Left lung (tissue), 10 donors: Measurements from ENCODE around the gene WNT4. TPM values are rescaled to one million over a fixed set of nuclear protein-coding genes. Genes with fewer than 3 reads are reported as not detected.
"Not testable (repeated sequence)": the region's sequence is repeated elsewhere in the genome, so short reads cannot be mapped to it uniquely, and the experiment has no call there.

Source experiments
- ATAC-seq: fragments of 200-7000 bp; cut with Tn5 transposase; one replicate; pipeline ENCODE4 v1.9.1; 2020; ENCODE audit warnings: moderate library complexity
- DNase-seq, 4 donors: peaks; one replicate each; pipeline ENCODE4 v3.0.0-alpha.2; 2013 to 2020
- H3K27ac ChIP-seq, 2 donors: fragments of 200-600 bp; sonication (generic) in 1 of 2; one replicate each; pipeline versions ENCODE4 v1.5.0 to v1.8.0; 2020 to 2021
- H3K27me3 ChIP-seq, 2 donors: fragments of 200-600 bp; sonication (generic) in 1 of 2; one replicate each; pipeline versions ENCODE4 v1.5.0 to v1.8.0; 2020 to 2021
- H3K36me3 ChIP-seq, 2 donors: fragments of 200-600 bp; sonication (generic) in 1 of 2; one replicate each; pipeline versions ENCODE4 v1.5.0 to v1.8.0; 2020 to 2021
- H3K4me1 ChIP-seq, 2 donors: fragments of 200-600 bp; one replicate each; pipeline ENCODE4 v1.8.0; 2021
- H3K4me3 ChIP-seq, 2 donors: fragments of 200-600 bp; sonication (generic) in 1 of 2; one replicate each; pipeline versions ENCODE4 v1.5.0 to v1.8.0; 2020 to 2021; ENCODE audit warnings: mild to moderate bottlenecking in 1 of 2
- H3K9me3 ChIP-seq, 2 donors: fragments of 200-600 bp; sonication (generic) in 1 of 2; one replicate each; pipeline versions ENCODE4 v1.5.0 to v1.8.0; 2020 to 2021
- CTCF ChIP-seq, 2 donors: fragments of 200-600 bp; sonication (generic) in 1 of 2; IDR thresholded peaks; one replicate each; pipeline versions ENCODE4 v1.5.0 to v1.8.0; 2021; ENCODE audit warnings: antibody characterized with exemption in 2 of 2
- intact Hi-C, 2 donors: fragments of 100-400 bp; cut with DNase I; formaldehyde crosslinking; loops; one replicate each; pipeline versions ENCODE4 v1.11.2 to v1.14.2; 2022
- polyA plus RNA-seq, 6 donors: library from polyadenylated mRNA; unstranded; fragments of 120-200 nt; gene quantifications; one replicate each; pipeline ENCODE4 v1.2.1, GENCODE V29; 2013; ENCODE audit not compliant: insufficient read length in 6 of 6
- total RNA-seq, 2 donors: library from RNA; stranded (reverse); fragmentation: NEBNext Ultra II Directional; extraction: Animal tissue kit (Norgen Biotek cat#: 25700); gene quantifications; one replicate each; pipeline ENCODE4 v1.2.1, GENCODE V29; 2021
- donor health status: DM: no; HTN: yes; CAD: no.
- donor health status: DM: no; HTN: no; CAD: no.

Gene WNT4
- total and polyA plus RNA-seq, 8 donors, result 1.8 to 4.0 (median 2.8) TPM

- no peak overlapping the region for H3K4me3 ChIP-seq
- H3K36me3 ChIP-seq, result peaks cover 0 to 57% of the 10 kb centered on the region in 2 donors
- no peak for TF ChIP-seq CTCF (IDR thresholded peaks at IDR 0.05)
- H3K9me3 ChIP-seq, result no peaks in the 10 kb centered on the region
- H3K4me1 ChIP-seq, result peaks cover 0 to 33% of the 10 kb centered on the region in 2 donors
- H3K27ac ChIP-seq, result no peak overlapping the region
- DNase-seq, result peak in 1 of 4 donors; percentile 38
- H3K27me3 ChIP-seq, result no peaks in the 10 kb centered on the region
- no peak for ATAC-seq
- intact Hi-C loops, result no loop called here
Observed at GRCh38 chr1:22096036-22096435, 46.9 kb downstream of the WNT4 start.

GRCh38 chr1:22093513-22093912 lies 49.4 kb downstream of the WNT4 start:
- no peak for TF ChIP-seq CTCF (IDR thresholded peaks at IDR 0.05)
- intact Hi-C loops, result no loop called here
- no peaks in the 10 kb centered on the region for H3K27me3 ChIP-seq
- no peak overlapping the region for H3K4me3 ChIP-seq
- H3K27ac ChIP-seq, result no peak overlapping the region
- no peak for DNase-seq
- ATAC-seq, result no peak
- peaks cover 20 to 45% of the 10 kb centered on the region in 2 donors for H3K4me1 ChIP-seq
- H3K36me3 ChIP-seq, result peaks cover 0 to 56% of the 10 kb centered on the region in 2 donors
- no peaks in the 10 kb centered on the region for H3K9me3 ChIP-seq

DNA sequence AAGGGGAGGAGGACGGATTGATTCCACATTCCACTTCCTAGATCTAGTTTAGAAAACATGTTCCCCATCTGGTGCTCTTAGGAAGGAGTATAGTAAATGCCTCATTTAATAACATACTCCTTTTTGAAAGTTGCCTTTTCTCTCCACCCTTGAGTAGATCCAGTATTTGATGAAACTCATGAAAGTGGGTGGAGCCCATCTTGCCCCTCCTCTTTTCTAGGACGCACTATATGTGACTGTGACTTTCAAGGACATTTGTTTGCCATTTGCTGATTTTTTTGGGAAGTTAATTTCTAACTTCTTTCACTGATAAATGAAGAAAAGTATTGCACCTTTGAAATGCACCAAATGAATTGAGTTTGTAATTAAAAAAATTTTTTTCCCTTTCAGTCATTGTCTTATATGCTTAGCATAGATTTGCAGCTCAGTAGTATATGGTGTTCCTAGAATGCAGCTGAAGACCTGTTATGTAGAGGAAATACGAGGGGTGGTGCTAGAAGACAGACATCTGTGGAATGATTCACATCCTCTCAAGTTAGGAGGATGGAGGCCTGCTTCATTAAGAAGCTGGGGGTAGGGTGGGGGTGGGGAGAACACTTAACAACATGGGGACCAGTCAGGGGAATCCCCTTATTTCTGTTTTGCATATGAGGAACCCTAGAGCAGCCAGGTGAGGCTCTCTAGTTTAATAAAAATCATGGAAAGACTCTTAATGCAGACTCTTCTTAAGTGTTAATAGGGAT lies 50.7 kb downstream of the WNT4 start:
- H3K27me3 ChIP-seq, intact Hi-C loops, DNase-seq, H3K27ac ChIP-seq, H3K4me3 ChIP-seq, H3K9me3 ChIP-seq: not testable (repeated sequence)
- ATAC-seq, result peak; percentile 33
- Histone ChIP-seq H3K36me3 (peaks cover 0 to 56% of the 10 kb centered on the region in 2 donors), H3K4me1 (peaks cover 20 to 57% of the 10 kb centered on the region in 2 donors)

DNA sequence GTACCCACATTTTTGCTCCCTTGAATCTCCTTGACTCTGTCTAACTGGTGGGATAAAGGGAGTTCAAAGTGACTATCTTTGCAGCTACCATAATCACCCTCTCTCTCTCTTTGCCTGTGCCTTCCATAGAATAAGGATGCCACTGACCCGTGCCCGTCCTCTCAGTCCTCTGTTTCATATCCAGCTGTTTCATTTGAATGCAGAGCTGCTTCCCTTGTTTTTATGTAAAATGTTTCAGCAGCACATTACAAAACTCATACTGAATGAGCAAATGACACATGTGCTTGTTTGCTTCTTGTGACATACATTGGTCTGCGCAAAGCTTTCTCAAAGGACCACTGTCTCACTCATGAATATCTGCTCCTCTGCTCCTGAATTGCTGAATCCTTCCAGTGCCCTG lies 52.0 kb downstream of the WNT4 start:
- TF ChIP-seq CTCF (IDR thresholded peaks at IDR 0.05), result no peak
- H3K4me1 ChIP-seq, result peaks cover 20 to 69% of the 10 kb centered on the region in 2 donors
- DNase-seq, result no peak
- H3K27ac ChIP-seq, result no peak overlapping the region
- H3K27me3 ChIP-seq, result no peaks in the 10 kb centered on the region
- no peaks in the 10 kb centered on the region for H3K9me3 ChIP-seq
- no peak overlapping the region for H3K4me3 ChIP-seq
- no peak for ATAC-seq
- H3K36me3 ChIP-seq, result peaks cover 0 to 56% of the 10 kb centered on the region in 2 donors
- intact Hi-C loops, result no loop called here

- peaks cover 0 to 59% of the 10 kb centered on the region in 2 donors for H3K36me3 ChIP-seq
- DNase-seq, result no peak
- H3K9me3 ChIP-seq, result no peaks in the 10 kb centered on the region
- H3K27ac ChIP-seq, result peak overlapping the region in 1 of 2 donors; percentile 58
- no peak overlapping the region for H3K4me3 ChIP-seq
- intact Hi-C loops, result no loop called here
- peak; percentile 56 for ATAC-seq
- peaks cover 20 to 71% of the 10 kb centered on the region in 2 donors for H3K4me1 ChIP-seq
- no peak for TF ChIP-seq CTCF (IDR thresholded peaks at IDR 0.05)
- no peaks in the 10 kb centered on the region for H3K27me3 ChIP-seq
Observed at GRCh38 chr1:22089787-22090186, 53.1 kb downstream of the WNT4 start.
